Vagina (tissue), 2 donors: ENCODE measurements around the gene IGFBP6. TPM values are rescaled to one million over a fixed set of nuclear protein-coding genes. Genes with fewer than 3 reads are reported as not detected.

Source experiments
- DNase-seq, 2 donors: peaks; one replicate each; pipeline ENCODE4 v3.0.0-alpha.2; 2017; ENCODE audit errors: extremely low spot score in 2 of 2
- H3K27ac ChIP-seq: fragments of 200-600 bp; sonication (generic); one replicate; pipeline ENCODE4 v1.5.1; 2019
- H3K27me3 ChIP-seq: fragments of 200-600 bp; sonication (generic); one replicate; pipeline ENCODE4 v1.5.1; 2019
- H3K36me3 ChIP-seq, 2 donors: fragments of 200-600 bp; sonication (generic); one replicate each; pipeline ENCODE4 v1.5.1; 2017 to 2019
- H3K4me1 ChIP-seq: fragments of 200-600 bp; sonication (generic); one replicate; pipeline ENCODE4 v1.5.1; 2019
- H3K4me3 ChIP-seq, 2 donors: fragments of 200-600 bp; sonication (generic); 1 replicate in 1 of 2; 2 replicates in 1 of 2; pipeline ENCODE4 v1.5.1; 2016 to 2019
- H3K9me3 ChIP-seq: fragments of 200-600 bp; sonication (generic); one replicate; pipeline ENCODE4 v1.5.1; 2019
- CTCF ChIP-seq, 3 experiments: fragments of 450-650 bp in 2 of 3; fragments of 200-600 bp in 1 of 3; sonication (generic) in 1 of 3; IDR thresholded peaks; one replicate each; pipeline ENCODE4 v1.5.1; 2017 to 2019; ENCODE audit warnings: antibody characterized with exemption in 3 of 3, mild to moderate bottlenecking in 2 of 3, moderate library complexity in 2 of 3
- POLR2A ChIP-seq, 2 donors: fragments of 450-650 bp; IDR thresholded peaks; one replicate each; pipeline ENCODE4 v1.6.1; 2017; ENCODE audit warnings: antibody characterized with exemption in 2 of 2, mild to moderate bottlenecking in 2 of 2, moderate library complexity in 2 of 2
- POLR2AphosphoS5 ChIP-seq, 2 donors: sonication (generic); formaldehyde crosslinking; IDR thresholded peaks; one replicate each; pipeline ENCODE4 v1.9.0; 2017; ENCODE audit warnings: antibody characterized with exemption in 2 of 2, mild to moderate bottlenecking in 2 of 2, low read depth in 1 of 2; ENCODE audit not compliant: insufficient read depth in 1 of 2
- intact Hi-C: fragments of 100-400 bp; cut with DNase I; formaldehyde crosslinking; loops from one replicate; pipeline ENCODE4 v1.15.1; 2023
- total RNA-seq: library from RNA; depleted of rRNA; stranded (reverse); fragments of >200 nt; gene quantifications from one replicate; pipeline ENCODE4 v1.2.3, GENCODE V29; 2016

The IGFBP6 gene
- total RNA-seq, 1 donor from 2014 or later = 684 TPM

DNA sequence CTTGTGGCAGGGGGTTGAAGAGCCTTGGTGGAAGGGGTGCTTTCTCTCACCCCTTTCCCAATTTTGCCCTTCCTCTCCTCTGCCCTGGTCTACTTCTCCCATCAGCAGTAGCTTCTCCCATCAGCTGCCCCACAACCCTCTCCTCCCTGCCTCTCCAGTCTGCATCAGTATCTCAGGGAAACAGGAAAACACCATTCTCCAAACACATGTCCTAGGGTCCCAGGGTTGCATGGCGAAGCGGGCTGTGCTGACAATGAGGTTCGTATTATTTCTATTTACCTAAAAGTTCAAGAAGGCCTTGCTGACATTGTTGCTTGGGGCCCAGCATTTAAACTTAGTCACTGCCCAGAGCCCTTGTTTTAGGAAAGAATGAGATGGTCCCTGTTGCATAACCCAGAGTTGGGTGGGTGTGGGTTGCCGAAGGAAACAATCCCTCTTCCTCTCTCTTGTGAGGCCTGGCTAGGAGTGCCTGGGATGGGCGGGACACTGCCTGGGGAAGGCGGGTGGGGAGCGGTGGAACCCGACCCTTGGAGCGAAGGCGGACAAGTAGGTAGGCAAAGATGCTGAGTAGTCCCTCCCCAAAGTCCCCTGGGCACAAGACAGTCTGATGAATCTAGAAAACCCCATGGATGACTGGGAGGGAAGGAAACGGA is 1.3 kb upstream of the IGFBP6 start:
- H3K27ac ChIP-seq = peak overlapping the region; percentile 84
- H3K4me3 ChIP-seq = peak overlapping the region; percentile 58 to 70
- TF ChIP-seq CTCF (IDR thresholded peaks at IDR 0.05) (no peak), POLR2A (IDR thresholded peaks at IDR 0.05) (peak in 1 of 2 donors; percentile 35), POLR2AphosphoS5 (IDR thresholded peaks at IDR 0.05; ENCODE audit: insufficient read depth in 1 of 2, low read depth in 1 of 2) (peak; percentile 71 to 86)
- peak in 1 of 2 donors; percentile 96 for DNase-seq
- peaks cover 39% of the 10 kb centered on the region for H3K4me1 ChIP-seq
- peaks cover 0 to 6% of the 10 kb centered on the region in 2 donors for H3K36me3 ChIP-seq
- H3K27me3 ChIP-seq = no peaks in the 10 kb centered on the region
- intact Hi-C loops = loop anchor here (10.0 kb wide), 1 partner anchor 51 kb away; no protein-coding TSS in a partner anchor
- no peaks in the 10 kb centered on the region for H3K9me3 ChIP-seq

- Histone ChIP-seq H3K27me3 (no peaks in the 10 kb centered on the region), H3K36me3 (peaks cover 0 to 10% of the 10 kb centered on the region in 2 donors), H3K4me1 (peaks cover 39% of the 10 kb centered on the region), H3K27ac (peak overlapping the region; percentile 84), H3K4me3 (peak overlapping the region; percentile 58 to 70), H3K9me3 (no peaks in the 10 kb centered on the region)
- TF ChIP-seq CTCF (IDR thresholded peaks at IDR 0.05) = no peak
- no peak for TF ChIP-seq POLR2AphosphoS5 (IDR thresholded peaks at IDR 0.05; ENCODE audit: insufficient read depth in 1 of 2, low read depth in 1 of 2)
- TF ChIP-seq POLR2A (IDR thresholded peaks at IDR 0.05) = no peak
- intact Hi-C loops = loop anchor here (10.0 kb wide), 1 partner anchor 52 kb away; no protein-coding TSS in a partner anchor
- DNase-seq = no peak
These were observed 708 bp upstream of the IGFBP6 start for GRCh38 chr12:53096759-53097158.

- H3K4me3 ChIP-seq = peak overlapping the region; percentile 58 to 70
- H3K27ac ChIP-seq = peak overlapping the region; percentile 84
- H3K36me3 ChIP-seq = peaks cover 0 to 14% of the 10 kb centered on the region in 2 donors
- intact Hi-C loops = loop anchor here (10.0 kb wide), 1 partner anchor 52 kb away; no protein-coding TSS in a partner anchor
- TF ChIP-seq POLR2AphosphoS5 (IDR thresholded peaks at IDR 0.05; ENCODE audit: insufficient read depth in 1 of 2, low read depth in 1 of 2) (peak in 1 of 2 donors; percentile 17), CTCF (IDR thresholded peaks at IDR 0.05) (no peak)
- no peaks in the 10 kb centered on the region for H3K27me3 ChIP-seq
- H3K4me1 ChIP-seq = peaks cover 39% of the 10 kb centered on the region
- no peak for DNase-seq
- no peaks in the 10 kb centered on the region for H3K9me3 ChIP-seq
These were observed 282 bp upstream of the IGFBP6 start for GRCh38 chr12:53097207-53097563.

- H3K36me3 ChIP-seq = peaks cover 0 to 14% of the 10 kb centered on the region in 2 donors
- H3K27ac ChIP-seq = peak overlapping the region; percentile 84
- H3K9me3 ChIP-seq = no peaks in the 10 kb centered on the region
- H3K4me1 ChIP-seq = peaks cover 41% of the 10 kb centered on the region
- H3K4me3 ChIP-seq = peak overlapping the region; percentile 58 to 70
- TF ChIP-seq POLR2A (IDR thresholded peaks at IDR 0.05) = peak in 1 of 2 donors; percentile 4
- TF ChIP-seq POLR2AphosphoS5 (IDR thresholded peaks at IDR 0.05; ENCODE audit: insufficient read depth in 1 of 2, low read depth in 1 of 2) = peak in 1 of 2 donors; percentile 11
- no peak for TF ChIP-seq CTCF (IDR thresholded peaks at IDR 0.05)
- no peaks in the 10 kb centered on the region for H3K27me3 ChIP-seq
- intact Hi-C loops = loop anchor here (10.0 kb wide), 1 partner anchor 54 kb away; no protein-coding TSS in a partner anchor
- DNase-seq = no peak
These were observed 1.0 kb downstream of the IGFBP6 start for GRCh38 chr12:53098354-53098981.
